Measurements from ENCODE around the gene FBXO28. TPM values are rescaled to one million over a fixed set of nuclear protein-coding genes. Genes with fewer than 3 reads are reported as not detected.
"Not testable (repeated sequence)": the region's sequence is repeated elsewhere in the genome, so short reads cannot be mapped to it uniquely, and the experiment has no call there.

The FBXO28 gene
- total RNA-seq, 1 donor from 2014 or later: 40.6 TPM

GRCh38 chr1:224203243-224204016 is 89.5 kb downstream of the FBXO28 start:
- no peaks in the 10 kb centered on the region for H3K9me3 Mint-ChIP-seq (ENCODE audit: unreplicated experiment)
- H3K27me3 Mint-ChIP-seq (ENCODE audit: unreplicated experiment): peaks cover 2% of the 10 kb centered on the region
- TF ChIP-seq, protein P1, sequence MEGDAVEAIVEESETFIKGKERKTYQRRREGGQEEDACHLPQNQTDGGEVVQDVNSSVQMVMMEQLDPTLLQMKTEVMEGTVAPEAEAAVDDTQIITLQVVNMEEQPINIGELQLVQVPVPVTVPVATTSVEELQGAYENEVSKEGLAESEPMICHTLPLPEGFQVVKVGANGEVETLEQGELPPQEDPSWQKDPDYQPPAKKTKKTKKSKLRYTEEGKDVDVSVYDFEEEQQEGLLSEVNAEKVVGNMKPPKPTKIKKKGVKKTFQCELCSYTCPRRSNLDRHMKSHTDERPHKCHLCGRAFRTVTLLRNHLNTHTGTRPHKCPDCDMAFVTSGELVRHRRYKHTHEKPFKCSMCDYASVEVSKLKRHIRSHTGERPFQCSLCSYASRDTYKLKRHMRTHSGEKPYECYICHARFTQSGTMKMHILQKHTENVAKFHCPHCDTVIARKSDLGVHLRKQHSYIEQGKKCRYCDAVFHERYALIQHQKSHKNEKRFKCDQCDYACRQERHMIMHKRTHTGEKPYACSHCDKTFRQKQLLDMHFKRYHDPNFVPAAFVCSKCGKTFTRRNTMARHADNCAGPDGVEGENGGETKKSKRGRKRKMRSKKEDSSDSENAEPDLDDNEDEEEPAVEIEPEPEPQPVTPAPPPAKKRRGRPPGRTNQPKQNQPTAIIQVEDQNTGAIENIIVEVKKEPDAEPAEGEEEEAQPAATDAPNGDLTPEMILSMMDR (IDR thresholded peaks at IDR 0.05; ENCODE audit: unreplicated experiment): no peak
- DNase-seq (ENCODE audit: low spot score): no peak
- H3K27ac Mint-ChIP-seq (ENCODE audit: unreplicated experiment): no peak overlapping the region
- H3K4me1 Mint-ChIP-seq (ENCODE audit: unreplicated experiment): peaks cover 2% of the 10 kb centered on the region
- no peaks in the 10 kb centered on the region for H3K36me3 Mint-ChIP-seq (ENCODE audit: low read depth, unreplicated experiment)
- H3K4me3 Mint-ChIP-seq (ENCODE audit: unreplicated experiment): no peak overlapping the region

DNA sequence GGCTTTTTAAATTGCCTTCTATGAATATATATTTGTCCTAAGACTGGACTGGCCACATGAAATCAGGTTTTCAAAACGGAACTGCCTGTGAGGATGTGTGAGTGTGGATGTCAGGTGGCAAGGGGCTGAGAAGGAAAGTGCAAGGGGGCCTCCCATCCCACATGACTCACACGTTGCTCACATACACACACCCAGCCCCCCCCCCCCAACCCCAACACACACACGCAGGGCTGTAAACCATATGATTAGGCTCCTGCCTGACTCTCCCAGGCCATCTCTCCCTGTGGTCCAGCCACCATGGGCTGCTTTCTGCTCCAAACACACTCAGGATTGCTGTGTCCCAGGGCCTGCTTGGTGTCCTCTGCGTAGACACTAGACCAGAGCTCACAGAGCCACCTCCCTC is 91.5 kb downstream of the FBXO28 start:
- Mint-ChIP-seq H3K4me1 (ENCODE audit: unreplicated experiment) (peaks cover 7% of the 10 kb centered on the region), H3K9me3 (ENCODE audit: unreplicated experiment) (no peaks in the 10 kb centered on the region), H3K27ac (ENCODE audit: unreplicated experiment) (peak overlapping the region; percentile 61), H3K27me3 (ENCODE audit: unreplicated experiment) (peaks cover 2% of the 10 kb centered on the region), H3K4me3 (ENCODE audit: unreplicated experiment) (no peak overlapping the region), H3K36me3 (ENCODE audit: low read depth, unreplicated experiment) (no peaks in the 10 kb centered on the region)
- TF ChIP-seq, protein P1 (IDR thresholded peaks at IDR 0.05; ENCODE audit: unreplicated experiment): no peak
- no peak for DNase-seq (ENCODE audit: low spot score)

DNA sequence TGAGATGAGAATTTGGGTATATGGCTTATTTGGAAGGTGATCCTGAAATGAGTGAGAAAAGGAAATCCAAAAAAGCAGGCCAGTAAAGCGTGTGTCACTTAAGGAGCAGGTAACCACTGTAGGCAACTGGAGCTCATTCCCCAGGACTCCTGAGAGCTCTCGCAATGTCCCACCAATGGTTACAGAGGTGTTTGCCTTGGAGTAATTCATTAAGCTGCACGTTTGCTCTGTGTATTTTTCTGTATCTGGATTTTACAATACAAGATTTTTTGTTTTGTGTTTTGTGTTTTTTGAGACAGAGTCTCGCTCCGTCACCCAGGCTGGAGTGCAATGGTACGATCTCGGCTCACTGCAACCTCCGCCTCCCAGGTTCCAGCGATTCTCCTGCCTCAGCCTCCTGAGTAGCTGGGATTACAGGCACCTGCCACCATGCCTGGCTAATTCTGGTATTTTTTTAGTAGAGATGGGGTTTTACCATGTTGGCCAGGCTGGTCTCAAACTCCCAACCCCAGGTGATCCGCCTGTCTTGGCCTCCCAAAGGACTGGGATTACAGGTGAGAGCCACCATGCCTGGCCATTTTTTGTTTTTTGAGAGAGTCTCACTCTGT is 92.1 kb downstream of the FBXO28 start:
- not testable (repeated sequence) for H3K27me3 Mint-ChIP-seq (ENCODE audit: unreplicated experiment); H3K4me1 Mint-ChIP-seq (ENCODE audit: unreplicated experiment); H3K27ac Mint-ChIP-seq (ENCODE audit: unreplicated experiment); H3K4me3 Mint-ChIP-seq (ENCODE audit: unreplicated experiment); DNase-seq (ENCODE audit: low spot score); H3K36me3 Mint-ChIP-seq (ENCODE audit: low read depth, unreplicated experiment); H3K9me3 Mint-ChIP-seq (ENCODE audit: unreplicated experiment)

DNA sequence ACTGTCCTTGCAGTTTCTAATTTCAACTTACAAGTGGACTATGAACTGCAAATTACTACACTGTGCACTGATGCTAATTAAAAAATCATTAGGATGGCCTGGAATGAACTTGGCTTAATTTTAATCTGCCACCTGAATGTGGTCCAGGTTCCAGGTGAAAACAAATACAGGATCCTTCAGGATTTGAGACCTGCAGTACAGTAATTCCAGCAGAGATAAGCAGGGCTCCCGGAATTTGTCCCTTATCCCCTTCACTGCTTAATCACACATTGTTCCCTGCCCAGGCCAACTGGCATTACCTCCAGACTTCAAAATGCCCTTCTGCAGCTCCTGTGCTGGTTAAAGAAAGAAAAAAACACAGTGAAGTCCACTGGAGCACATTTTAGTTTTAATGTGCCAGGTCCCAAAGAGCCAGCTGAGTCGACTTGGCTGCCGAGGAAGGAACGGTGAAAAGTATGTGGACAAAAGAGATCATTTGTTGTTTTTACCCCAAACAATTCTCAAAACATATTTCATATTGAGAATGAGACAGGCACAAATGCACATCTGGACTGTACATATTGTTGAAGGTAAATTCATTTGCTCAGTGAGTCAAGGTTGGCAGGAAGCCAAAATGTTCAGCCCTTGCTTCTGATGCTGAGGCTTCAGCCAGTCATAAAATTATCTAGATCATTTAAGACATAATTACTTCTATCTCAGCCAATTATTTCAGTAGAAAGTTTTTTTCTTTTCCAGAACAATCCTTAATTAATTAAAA is 97.5 kb downstream of the FBXO28 start:
- H3K4me3 Mint-ChIP-seq (ENCODE audit: unreplicated experiment): no peak overlapping the region
- no peaks in the 10 kb centered on the region for H3K9me3 Mint-ChIP-seq (ENCODE audit: unreplicated experiment)
- peaks cover 9% of the 10 kb centered on the region for H3K4me1 Mint-ChIP-seq (ENCODE audit: unreplicated experiment)
- no peak for DNase-seq (ENCODE audit: low spot score)
- TF ChIP-seq, protein P1 (IDR thresholded peaks at IDR 0.05; ENCODE audit: unreplicated experiment): no peak
- H3K27ac Mint-ChIP-seq (ENCODE audit: unreplicated experiment): no peak overlapping the region
- no peaks in the 10 kb centered on the region for H3K36me3 Mint-ChIP-seq (ENCODE audit: low read depth, unreplicated experiment)
- H3K27me3 Mint-ChIP-seq (ENCODE audit: unreplicated experiment): no peaks in the 10 kb centered on the region

Other genes with a start within 250 kb of the FBXO28 start
- gene DEGS1, start 69.1 kb downstream of the FBXO28 start, total RNA-seq (ENCODE audit: unreplicated experiment): 88.1 TPM
- 44.5 TPM for gene NVL, start 216.1 kb downstream of the FBXO28 start, total RNA-seq (ENCODE audit: unreplicated experiment)
- 59.9 TPM for gene CNIH4, start 242.8 kb downstream of the FBXO28 start, total RNA-seq (ENCODE audit: unreplicated experiment)